DMS53 treated with DMSO at 0.1 percent for 48 hours (cell line): Measurements from ENCODE around the gene DUOXA2.
"Not testable (repeated sequence)": the region's sequence is repeated elsewhere in the genome, so short reads cannot be mapped to it uniquely, and the experiment has no call there.

Source experiments
- DNase-seq: peaks from one replicate; lab custom pipeline; 2025; ENCODE audit not compliant: unreplicated experiment; lab: John Stamatoyannopoulos, UW

Gene DUOXA2

DNA sequence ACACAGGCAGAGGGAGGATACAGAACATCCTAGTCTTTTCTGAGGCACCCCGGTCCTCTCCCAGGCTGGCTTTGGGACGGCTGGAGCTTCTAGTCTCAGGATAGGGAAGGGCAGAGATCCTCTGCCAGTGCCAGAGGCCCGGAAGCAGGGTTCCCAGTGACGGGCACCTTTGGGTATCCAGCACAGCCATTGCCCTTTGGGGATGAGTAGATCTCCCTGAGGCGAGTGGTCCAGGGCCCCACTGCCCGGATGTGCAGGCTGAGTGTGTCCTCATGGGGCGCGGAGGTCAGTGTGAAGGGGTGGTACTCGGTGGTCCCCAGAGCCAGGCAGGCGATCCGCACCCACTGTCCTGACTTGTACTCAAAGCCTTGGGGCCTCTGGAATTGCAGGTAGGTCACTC lies 18.5 kb upstream of the DUOXA2 start:
- DNase-seq: no peak

DNA sequence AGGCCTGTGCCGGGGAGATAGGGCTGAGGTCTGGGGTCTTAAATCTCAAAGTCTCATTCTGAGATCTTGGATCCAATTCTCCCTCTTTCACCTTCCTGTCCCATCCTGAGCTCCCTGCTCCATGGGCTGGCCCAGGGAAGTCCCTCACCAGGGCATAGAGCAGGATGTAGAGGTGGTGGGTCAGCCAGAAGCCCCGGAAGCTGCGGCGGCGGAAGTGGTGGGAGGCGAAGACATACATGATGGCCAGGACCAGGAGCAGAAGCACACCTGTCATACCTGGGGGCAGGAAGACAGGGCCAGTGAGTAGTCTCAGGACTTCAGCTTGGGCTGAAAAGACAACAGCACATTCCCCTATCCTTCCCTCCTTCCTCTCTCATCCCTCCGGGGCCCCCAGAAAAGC lies 16.7 kb upstream of the DUOXA2 start:
- no peak for DNase-seq

DNA sequence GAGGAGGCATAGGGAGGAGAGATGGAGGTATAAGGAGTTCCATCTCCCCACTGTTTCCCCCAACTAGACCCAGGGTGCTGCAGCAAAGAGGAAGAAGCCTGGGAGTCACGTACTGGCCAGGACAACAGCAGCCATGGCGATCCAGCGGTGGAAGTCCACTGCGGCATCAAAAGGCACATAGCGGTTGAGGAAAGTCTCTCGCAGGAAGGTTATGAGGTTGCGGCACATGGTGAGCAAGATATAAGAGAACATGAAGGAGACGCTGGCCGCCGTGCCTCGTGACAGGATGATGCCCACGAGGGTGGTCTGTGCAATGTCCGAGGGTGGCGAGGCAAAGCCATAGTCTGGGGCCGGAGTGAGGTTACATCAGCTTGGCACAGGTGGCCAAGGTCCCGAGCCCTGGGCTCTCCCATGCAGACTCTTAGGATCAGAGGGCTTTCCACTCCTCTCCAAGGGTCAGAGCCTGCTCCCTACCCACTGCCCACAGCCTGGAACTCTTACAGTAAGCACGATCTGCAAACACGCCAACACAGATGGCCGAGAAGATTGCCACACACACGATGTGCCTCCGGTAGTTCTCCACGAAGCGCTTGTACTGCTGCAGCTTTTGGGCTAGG lies 14.5 kb upstream of the DUOXA2 start:
- no peak for DNase-seq

DNA sequence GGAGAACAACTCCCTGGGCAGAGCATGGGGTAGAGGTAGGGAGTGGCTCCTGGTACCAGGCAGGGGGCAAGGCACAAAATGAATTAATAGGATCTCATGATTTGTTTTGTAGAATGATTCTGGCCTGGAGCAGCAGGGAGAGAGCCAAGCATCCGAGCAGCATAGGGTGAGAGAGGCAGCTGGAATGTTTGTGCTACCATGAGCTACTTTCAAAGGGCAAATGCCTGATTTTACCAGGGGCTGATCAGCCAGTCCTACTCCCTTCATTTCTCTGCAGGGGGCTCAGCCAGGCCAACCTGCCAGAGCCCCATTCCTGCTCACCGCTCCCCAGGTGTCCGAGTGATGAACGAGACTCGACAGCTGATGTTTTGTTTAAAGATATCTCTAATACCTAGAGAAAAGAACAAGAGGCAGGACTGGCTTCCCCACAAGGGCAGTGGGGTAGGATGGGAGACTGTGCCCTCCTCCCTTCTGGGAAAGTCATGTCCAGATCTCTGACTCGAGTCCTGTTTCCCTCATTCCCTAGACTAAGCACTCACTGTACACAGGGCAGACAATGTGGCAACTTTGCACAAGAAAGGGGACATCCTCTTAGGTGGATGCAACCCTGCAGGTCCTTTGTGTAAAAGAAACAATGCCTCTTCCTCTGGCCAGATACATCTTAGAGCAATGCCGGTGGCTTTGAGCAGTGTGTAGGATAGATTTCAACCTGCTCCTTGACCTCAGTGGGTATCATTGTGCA lies 13.1 kb upstream of the DUOXA2 start:
- no peak for DNase-seq

DNA sequence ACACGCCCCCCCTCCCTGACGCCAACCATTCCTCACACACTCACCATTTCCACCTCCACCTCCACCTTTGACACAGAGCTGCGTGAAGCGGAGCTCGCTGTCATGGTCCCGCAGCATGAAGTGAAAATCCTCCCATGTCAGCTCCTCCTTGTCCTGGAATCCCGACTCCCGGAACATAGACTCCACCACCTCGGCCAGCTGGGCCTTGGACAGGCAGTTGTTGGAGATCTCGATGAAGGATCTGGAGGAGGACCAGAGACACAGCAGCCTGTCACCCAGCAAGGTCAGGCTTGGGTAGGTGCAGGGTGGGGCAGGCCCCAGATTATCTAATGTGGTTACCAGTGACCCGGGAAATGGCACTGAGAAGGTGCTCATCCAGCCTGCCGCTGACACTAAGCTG lies 12.4 kb upstream of the DUOXA2 start:
- no peak for DNase-seq

DNA sequence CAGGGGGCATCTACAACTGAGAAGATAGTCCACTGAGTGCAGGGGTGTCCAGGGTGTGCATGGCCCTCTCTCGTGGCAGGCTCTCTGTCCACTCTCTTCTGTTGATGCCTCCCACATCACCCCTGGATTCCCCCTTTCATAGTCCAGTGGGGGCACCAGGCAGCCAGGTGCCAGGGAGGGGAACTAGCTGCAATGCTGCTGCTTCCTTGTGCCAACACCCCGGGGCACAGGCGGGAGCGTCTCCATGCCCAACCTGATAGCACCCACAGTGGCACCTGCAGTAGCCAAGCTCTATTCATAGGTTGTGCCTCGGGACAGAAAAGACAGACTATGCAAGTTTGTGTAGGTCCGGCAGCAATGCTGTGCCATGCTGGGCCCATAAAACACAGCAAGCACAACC lies 11.9 kb upstream of the DUOXA2 start:
- DNase-seq: no peak

DNA sequence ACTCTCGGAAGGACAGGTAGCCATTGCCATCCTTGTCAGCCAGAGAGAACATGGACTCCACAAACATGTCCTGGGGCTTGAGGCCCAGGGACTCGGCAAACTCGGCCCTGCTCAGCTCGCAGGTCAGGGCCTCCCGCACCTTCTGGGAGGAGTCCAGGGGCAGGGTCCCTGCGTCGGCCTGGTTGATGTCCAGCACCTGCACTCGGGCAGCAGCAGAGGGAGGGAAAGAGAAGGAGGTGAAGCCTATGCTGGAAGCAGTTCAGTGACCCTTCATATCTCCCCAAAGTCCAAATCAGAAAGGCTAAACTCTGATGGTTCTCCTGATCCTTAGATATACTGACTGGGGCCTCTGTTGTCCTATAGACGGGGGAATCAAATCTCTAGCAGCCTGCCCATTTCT lies 10.0 kb upstream of the DUOXA2 start:
- not testable (repeated sequence) for DNase-seq

DNA sequence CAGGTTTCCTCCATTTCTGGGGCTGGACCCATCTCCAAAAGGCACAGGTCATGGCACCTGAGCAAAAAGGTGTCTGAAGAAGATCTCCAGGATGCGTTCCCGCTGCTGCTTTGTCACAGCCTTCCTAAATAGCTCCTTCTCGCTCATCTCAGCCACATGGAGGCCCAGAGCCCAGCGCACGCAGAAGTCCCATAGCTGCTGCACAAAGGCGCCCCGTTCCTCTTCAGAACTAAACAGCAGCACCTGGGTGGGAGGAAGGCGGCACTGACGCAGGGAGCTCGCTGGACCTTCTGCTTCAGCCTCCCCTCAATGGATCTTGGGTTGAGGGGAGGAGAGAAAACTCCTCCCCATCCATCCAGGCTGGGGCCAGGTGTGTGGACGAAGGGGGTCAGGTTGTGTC lies 8.5 kb upstream of the DUOXA2 start:
- DNase-seq: no peak

DNA sequence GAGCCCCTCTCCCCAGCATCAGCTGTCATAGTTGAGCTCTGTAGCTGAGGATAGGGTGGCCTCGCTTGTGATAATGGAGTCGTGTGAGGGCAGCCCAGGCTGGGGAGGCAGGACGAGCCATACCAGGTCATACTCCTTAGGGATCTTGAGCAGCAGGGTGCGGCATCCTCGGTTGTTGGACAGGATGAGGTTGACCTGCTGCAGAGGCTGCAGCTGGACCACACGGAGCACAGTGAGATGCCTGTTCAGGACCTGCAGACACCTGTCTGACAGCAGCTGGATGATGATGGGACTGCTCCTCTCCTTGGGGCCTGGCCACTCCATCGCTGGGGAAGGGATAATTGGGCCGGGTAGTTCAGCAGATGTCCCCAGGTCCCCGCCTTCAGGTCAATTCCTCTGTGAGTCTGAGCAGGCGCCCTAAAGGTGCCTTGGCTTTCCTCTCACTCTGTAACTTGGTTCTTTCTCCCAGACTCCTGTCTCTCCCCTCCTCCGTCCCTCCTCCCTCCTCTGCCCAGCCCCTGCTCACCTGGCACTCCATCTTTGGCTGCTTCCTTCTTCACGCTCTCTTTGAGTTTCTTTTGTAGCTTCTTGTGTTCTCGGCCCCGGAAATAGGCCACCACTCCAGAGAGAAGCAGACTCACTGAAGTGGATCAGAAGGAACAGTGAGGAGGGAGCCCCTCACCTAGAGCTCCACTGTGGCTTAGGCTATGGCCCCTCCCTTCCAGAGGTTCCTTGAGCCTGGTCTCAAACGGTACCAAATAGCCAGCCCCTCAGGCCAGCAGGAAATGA lies 7.9 kb upstream of the DUOXA2 start:
- DNase-seq: no peak

DNA sequence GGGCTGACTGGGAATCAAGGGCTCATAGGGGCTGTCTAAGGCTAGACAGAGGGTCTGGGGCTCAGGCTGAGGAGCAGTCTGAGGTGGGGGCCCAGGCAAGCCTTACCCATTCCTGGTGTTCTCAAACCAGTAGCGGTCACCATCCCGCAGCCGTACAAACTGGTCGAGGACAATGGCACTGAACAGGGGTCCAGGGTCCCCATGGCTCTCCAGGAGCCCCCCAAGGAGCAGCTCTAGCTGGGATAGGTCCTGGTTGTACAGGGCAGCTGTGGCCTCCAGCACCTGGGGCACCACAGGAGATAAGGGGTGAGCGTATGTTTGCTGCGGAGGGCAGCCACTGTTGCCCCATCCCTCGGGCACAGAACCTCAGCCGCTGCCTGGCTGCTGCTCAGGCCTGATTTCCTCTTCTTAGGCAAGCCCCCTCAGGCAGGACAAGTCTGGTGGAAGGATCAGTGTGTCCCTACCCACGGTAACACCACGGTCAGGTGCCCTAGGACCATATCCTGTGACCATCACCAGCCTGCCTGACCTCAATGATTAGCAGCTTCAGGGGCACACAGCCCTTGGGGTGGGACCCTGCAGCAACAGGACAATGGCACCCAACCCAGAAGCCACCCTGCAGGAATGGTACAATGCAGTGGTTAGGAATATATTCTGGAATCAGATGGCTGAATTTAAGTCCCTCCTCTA lies 6.0 kb upstream of the DUOXA2 start:
- DNase-seq: no peak

DNA sequence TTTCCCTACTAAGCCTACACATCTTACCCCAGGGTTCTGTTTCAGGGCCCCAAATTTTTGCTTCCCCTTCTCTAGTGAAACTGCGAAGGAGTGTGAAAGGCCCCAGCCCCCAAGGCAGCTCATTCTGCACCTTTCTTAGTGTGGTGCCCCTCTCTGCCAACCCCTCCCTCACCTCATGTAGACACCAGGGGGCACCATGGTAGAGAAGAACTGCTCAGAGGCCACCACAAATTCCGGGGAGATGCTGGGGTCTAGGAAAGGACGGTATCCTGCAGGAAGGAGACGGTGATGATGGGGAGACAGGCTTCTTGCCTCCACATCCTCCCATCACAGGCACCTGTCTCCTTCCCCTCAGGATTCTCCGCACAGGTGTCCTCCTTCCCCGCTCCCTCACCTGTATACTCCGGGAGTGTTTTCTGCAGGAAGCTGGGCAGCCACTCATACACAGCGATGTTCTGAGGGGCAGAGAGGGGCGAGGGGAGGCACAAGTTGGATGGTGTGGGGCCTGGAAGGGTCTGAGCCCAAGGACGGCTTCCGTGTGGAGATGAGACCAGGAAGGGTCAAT lies 3.8 kb upstream of the DUOXA2 start:
- no peak for DNase-seq

DNA sequence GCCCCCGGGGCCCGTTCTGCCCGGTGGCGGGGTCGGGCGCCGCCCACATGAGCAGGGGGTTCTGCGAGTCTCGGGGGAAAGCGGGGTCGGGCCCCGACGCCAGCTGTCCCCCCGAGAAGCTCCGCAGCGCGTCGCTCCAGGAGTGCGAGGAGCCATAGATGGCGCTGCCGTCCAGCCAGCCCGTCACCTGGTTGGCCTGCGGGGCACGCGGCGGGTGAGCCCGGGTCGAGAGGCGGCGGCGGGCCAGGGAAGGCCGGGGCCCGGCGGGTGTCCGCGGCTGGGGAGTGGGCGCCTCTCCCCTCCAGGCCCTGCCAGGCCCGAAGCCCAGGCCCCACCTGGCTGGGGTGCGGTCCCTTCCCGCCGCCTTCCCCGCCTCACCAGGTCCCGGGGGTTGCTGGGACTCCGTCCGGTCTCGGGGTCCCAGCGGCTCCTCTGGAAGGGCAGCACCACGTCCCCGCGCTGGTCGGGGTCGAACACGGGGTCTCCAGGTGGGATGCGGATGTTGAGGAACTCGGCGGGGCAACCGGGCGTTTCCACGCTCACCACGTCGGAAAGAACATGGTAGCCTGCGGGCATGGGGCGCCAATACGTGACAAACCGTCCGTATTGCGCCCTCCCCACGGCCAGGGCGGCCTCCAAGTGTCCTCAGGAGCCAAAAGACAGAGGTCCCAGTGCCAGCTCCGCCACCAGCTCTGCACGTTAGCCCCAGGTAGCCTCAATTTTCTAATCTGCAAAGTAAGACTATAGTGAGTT lies 2.6 kb upstream of the DUOXA2 start:
- DNase-seq: no peak

DNA sequence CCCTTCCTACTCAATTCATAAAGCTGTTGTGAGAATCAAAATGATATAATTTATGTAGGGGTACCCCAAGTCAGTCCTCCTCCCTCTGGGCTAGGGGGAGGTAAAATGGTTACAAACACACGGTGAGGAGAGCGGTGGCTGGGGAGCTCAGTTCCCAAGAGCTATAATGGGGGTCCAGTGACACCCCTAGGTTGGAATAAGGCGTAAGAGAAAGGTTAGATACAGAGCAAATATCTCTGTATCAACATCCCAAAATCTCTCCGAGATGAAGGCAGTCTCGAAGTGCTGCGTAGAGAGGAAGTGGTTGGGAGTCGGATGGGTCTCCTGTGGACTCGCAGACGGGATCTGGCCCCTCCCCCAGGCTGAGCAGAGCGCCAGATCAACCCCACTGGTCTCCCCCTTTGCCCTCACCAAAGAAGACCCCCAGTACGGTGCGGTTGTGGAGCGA lies 2.0 kb upstream of the DUOXA2 start:
- no peak for DNase-seq

DNA sequence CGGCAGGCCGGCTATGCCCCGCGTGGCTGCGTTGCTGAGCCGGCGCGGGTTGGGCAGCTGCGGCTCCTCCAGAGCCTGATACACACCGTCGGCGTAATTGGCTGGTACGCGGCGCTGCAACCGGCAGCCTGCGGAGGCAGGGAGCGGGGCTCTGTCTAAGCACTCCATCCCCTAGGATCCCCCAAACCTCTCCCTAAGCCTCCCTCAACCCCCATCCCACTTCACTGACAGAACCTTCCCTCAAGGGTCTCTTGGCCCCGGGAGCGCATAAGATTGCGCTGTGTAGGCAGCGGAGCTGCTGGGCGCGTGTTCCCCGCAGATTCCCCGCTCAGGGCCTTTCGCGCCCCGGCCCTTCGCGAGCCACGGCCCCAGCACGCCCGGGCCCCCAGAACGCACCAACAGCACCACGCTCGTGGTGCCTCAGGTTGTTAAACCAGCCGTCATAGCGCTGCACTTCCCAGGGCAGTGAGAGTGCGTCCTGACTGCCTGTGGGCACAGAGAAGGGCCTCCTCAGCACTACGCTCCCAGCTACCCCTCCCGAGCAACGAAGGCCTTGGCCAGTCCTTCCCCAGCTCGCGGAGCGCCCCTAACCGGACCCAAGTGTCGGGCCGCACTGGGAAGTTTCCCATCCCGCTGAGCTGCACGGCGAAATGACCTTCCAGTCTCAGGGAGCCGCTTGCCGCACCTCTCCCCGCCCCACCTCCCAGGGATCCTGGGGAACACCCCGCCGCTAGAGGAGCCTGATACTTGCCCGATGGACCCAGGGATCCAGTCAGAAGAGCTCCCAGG lies 1.3 kb upstream of the DUOXA2 start:
- DNase-seq: no peak

DNA sequence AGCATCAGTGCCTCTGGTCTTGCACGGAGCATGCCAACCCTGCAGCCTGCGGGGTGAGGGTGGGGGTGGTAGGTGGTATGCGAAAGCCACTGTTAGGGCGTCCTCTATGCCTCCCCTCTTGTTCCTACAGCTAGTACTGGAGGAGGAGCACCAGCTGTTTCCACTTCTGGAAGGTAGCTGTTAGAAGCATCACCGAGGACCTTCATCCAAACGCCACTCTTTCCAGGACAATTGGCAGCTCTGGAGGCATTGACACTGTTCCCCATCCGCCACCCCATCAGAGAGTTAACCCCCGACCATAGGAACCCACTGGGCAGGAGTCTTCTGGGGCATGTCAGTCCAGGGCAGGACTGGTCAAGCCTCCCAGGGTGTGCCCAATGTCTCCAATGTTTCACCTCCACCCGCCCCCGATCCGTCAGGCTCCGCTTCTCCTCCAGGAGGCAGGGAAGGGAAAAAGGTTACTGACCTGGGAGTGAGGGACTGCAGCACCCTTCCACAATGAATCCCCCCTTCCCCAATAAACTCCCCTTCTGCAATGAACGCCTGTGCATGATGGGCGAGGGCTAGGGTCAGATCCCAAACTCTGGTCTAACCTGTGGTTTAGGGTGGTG lies 641 bp upstream of the DUOXA2 start:
- DNase-seq: no peak

DNA sequence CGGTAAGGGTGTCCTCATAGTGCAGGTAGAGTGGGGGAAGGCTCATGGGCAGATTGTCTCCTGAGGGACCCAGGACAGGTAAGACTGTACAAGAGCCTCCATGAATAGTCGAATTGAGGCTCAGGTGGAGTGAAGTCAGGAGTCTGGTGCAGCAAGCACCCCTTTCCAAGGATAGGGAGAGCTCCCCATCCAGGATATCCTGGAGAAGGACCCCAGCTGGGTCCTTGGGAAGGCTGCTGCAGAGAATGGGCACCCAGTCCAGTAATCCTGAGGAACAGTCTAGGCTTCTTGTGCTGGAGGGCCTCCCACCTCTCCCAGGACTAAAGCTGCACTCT lies 592 bp downstream of the DUOXA2 start:
- DNase-seq: no peak

DNA sequence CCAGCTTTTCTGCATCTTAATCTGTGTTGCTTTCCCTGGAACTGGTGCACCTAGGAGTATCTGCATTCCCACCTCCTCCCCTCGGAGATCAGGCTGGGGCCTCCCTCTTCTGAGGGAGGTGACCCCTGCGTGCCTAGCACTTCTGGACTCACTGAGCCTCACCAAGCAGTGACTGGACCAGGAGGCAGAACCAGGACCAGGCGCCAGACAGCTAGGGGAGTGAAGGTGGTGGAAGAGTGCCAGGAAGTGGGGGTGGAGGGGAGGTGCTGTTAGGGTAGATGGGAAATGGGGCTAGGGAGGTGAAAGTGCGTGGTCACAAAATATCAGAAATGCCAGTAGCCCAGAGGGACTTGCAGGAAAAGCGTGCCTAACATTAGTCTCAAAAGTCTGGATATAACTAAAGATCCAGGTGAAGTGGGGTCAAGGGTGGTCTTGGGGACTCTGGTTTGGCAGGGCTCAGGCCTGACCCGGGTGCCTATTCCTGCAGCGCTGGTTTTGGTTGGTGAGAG lies 1.2 kb downstream of the DUOXA2 start:
- no peak for DNase-seq

DNA sequence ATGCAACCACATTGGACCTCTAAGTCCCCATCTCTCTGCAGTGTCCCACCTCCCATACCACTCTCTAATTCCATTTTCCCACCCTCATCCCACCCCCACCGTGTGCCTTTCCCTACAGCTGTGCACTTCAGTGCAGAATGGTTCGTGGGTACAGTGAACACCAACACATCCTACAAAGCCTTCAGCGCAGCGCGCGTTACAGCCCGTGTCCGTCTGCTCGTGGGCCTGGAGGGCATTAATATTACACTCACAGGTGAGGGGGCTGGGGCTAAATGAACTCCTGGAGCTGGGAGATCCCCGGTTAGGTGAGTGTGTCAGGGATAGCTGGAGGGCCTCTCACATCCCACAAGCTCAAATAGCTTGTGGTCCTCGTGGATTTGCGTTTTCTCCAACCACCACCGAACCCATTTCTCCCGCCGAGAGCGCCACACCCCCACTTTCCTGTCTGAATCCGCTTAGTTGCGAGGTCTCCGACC lies 1.9 kb downstream of the DUOXA2 start:
- DNase-seq: no peak
